GM19240 (cell line): ENCODE data around the gene TOR1A.

ENCODE experiments used
- DNase-seq: peaks from one replicate; pipeline ENCODE4 v3.0.0; 2011; ENCODE audit warnings: low spot score; ENCODE audit not compliant: insufficient read length

The TOR1A gene

GRCh38 chr9:129852579-129852978 is 28.6 kb upstream of the TOR1A start:
- DNase-seq: no peak

- DNase-seq: no peak
These were observed 27.9 kb upstream of the TOR1A start for GRCh38 chr9:129851821-129852220.

GRCh38 chr9:129850821-129851550 is 27.1 kb upstream of the TOR1A start:
- DNase-seq: no peak

GRCh38 chr9:129849901-129850300 is 26.0 kb upstream of the TOR1A start:
- no peak for DNase-seq

GRCh38 chr9:129848712-129849441 is 24.9 kb upstream of the TOR1A start:
- no peak for DNase-seq

GRCh38 chr9:129845373-129845772 is 21.4 kb upstream of the TOR1A start:
- DNase-seq: no peak

GRCh38 chr9:129841071-129841470 is 17.1 kb upstream of the TOR1A start:
- no peak for DNase-seq

- no peak for DNase-seq
These were observed 16.1 kb upstream of the TOR1A start for GRCh38 chr9:129840034-129840433.

GRCh38 chr9:129839324-129840023 is 15.5 kb upstream of the TOR1A start:
- DNase-seq: no peak

GRCh38 chr9:129838707-129839259 is 14.8 kb upstream of the TOR1A start:
- no peak for DNase-seq

GRCh38 chr9:129836311-129837007 is 12.5 kb upstream of the TOR1A start:
- no peak for DNase-seq

GRCh38 chr9:129835860-129836223 is 11.9 kb upstream of the TOR1A start:
- DNase-seq: no peak

GRCh38 chr9:129835128-129835859 is 11.4 kb upstream of the TOR1A start, which contains the start of the genes C9orf78 and USP20:
TSS of gene C9orf78 (minus strand) at chr9:129835275. CDS start at chr9:129835221, 54 bp downstream.
TSS of gene USP20 (plus strand) at chr9:129835458. CDS start at chr9:129852556, 17,098 bp downstream.
- DNase-seq: peak; percentile 94

GRCh38 chr9:129834489-129835127 is 10.7 kb upstream of the TOR1A start:
- DNase-seq: no peak

GRCh38 chr9:129832982-129833381 is 9.0 kb upstream of the TOR1A start:
- DNase-seq: no peak

GRCh38 chr9:129828969-129829368 is 5.0 kb upstream of the TOR1A start:
- no peak for DNase-seq

GRCh38 chr9:129828051-129828450 is 4.1 kb upstream of the TOR1A start:
- no peak for DNase-seq

- no peak for DNase-seq
These were observed 2.8 kb upstream of the TOR1A start for GRCh38 chr9:129826759-129827158.

GRCh38 chr9:129826344-129826743 is 2.4 kb upstream of the TOR1A start:
- DNase-seq: no peak

GRCh38 chr9:129823542-129823934 is 398 bp downstream of the TOR1A start:
- DNase-seq: no peak
